ENCODE measurements around the gene GFI1B.
A peak's percentile ranks its signal among the peaks of the same experiment; 100 is the strongest.

Gene GFI1B

DNA sequence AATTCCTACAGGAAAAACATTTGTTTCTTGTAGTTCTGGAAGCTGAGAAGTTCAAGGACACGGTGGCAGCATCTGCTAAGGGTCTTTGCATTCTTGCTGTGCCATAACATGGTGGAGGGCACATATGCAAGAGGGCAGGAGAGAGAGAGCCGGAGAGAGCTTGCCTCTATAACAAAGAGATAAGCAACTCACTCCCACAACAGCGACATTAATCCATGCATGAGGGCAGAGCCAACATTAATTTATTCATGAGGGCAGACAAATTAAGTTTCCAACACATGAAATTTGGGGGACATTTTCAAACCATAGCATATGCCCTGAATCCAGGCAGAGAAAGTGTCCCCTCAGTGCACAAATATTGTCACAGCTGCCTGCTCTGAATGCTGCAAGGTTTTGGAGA, 47.9 kb downstream of the GFI1B start:
- no peak for DNase-seq

GRCh38 chr9:133027134-133027533, 48.6 kb downstream of the GFI1B start:
- DNase-seq, result no peak

DNA sequence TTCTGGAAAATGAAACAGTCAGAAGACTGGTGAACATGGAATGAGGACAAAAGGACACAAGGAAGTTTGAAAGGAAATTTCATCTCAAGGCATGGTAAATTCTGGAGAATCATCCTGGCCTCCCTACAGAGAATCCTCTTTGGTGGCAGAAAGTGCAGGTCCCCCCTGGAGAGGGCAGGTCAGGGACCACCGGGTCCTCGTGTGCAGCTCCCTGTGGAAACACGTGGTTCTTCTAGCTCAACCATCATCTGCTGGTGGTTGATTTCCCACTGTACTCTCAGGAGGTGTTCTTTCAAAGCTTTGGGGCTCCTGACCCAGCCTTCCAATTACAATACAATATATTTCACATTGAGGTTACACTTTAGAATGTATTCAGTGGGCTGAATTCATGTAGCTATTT, 49.7 kb downstream of the GFI1B start:
- no peak for DNase-seq

DNA sequence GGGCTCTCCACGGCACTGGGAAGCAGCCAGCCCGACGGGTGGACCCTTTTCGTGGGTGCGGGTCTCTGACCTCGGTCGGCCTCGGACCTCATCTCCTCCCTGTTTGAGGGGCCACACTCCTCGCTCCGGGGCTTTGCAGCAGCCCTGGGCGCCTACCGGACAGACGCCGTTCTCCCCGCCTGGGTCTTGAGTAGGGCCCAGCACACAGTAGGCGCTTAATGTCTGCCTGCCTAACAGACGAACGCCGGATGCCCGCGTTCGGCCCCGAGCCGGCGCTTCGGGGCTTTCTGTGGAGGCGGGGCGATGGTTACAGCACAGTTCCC, 51.5 kb downstream of the GFI1B start:
- no peak for DNase-seq

DNA sequence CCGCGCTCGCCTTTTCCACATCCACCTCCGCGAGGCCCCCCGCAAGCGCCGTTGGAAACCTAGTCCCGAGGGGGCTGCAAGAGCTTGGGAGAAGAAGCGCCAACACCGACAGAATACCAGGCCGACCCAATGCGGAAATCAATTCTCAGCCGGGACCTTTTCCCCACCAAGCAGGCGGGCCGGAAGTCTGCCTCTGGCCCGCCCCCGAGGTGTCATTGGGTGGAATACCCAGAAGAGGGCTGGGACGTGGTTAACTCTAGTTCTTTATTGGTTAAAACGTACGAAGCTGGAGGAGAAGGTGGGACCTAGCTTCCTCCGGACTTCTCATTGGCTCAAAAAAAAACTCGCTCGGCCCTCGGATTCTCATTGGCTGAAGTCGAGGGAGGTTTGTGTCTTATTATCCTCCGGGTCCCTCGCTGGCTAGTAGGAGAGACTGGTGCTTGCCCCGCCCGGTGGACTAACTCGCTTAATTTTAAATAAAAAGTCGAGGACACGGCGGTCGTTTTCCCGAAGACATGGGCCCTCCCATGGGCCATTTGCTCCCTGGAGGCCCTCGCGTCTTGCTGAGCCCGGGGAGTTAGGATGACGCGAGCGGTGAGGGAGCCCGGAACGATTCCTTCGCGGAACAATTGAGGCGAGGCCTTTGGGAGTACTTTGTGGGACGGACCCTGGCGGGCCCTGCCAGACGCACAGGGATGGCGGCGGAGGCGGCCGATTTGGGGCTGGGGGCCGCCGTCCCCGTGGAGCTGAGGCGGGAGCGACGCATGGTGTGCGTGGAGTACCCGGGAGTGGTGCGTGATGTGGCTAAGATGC, 52.0 kb downstream of the GFI1B start, which contains the start of gene GTF3C5:
TSS of gene GTF3C5 (plus strand) at position 681 of the 813 bp plus-strand sequence. CDS start at position 696, 15 bp downstream.
- peak; percentile 87 for DNase-seq

GRCh38 chr9:133031130-133031422, 52.6 kb downstream of the GFI1B start:
- no peak for DNase-seq

- DNase-seq, result no peak
Observed at GRCh38 chr9:133031496-133031911, 53.0 kb downstream of the GFI1B start.

- no peak for DNase-seq
Observed at GRCh38 chr9:133032171-133032570, 53.7 kb downstream of the GFI1B start.

- DNase-seq, result no peak
Observed at GRCh38 chr9:133035669-133036068, 57.2 kb downstream of the GFI1B start.

DNA sequence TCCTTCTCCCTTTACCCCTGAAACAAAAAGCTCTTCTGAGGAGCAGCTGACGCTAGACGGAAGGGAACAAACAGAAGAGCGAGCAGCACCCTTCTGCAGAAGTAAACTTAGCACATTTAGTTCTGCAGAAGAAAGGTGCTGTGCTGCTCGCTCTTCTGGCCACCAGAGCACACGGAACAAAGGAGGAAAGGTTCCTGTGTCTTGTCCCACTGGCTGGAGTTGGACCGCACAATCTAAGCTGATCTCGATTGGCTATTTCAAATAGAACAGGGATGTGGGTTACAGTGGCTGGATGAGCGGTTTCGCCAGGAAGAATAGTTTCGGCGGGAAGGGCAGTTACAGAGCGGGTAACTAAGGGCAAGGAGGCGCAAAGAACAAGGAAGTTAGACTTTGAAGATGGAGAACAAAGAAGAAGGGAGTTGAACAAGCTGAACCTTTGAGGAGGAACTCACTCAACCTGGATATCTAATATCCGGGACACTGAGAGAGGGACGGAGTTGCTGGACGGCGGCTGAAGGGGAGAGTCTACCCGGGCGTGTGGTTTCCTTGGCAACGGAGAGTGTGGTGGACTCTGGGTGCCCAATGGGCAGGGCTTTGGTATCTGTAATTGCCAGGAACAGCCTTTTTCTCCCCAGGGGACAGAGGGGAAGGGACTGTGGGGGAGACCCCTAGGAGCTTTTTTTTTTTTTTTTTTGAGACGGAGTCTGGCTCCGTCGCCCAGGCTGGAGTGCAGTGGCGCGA, 59.5 kb downstream of the GFI1B start:
- no peak for DNase-seq

DNA sequence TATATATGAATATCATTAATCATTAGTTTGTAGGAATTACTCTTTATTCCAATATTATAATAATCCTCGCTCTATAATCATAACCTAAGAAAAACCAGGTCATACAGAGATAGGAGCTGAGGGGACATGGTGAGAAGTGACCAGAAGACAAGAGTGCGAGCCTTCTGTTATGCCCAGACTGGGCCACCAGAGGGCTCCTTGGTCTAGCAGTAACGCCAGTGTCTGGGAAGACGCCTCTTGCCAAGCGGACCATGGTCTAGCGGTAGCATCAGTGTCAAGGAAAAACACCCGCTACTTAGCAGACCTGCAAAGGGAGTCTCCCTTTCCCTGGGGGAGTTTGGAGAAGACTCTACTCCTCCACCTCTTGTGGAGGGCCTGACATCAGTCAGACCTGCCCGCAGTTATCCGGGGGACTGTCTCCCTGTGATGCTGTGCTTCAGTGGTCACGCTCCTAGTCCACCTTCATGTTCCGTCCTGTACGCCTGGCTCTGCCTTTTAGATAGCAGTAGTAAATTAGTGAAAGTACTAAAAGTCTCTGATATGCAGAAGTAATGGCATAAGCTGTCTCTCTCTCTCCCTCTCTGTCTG, 62.5 kb downstream of the GFI1B start:
- peak; percentile 53 for DNase-seq

Measured in activated T-cell treated with anti-CD3 and anti-CD28 coated beads, Interleukin-2, amount 50 U/mL, for 1 hour (primary cell).